Measurements from ENCODE around the gene CHN1.

The CHN1 gene

GRCh38 chr2:175010848-175011254 lies 5.7 kb upstream of the CHN1 start:
- no peak for DNase-seq (ENCODE audit: low read depth)

GRCh38 chr2:175009917-175010621 lies 4.9 kb upstream of the CHN1 start:
- DNase-seq (ENCODE audit: low read depth), result no peak

GRCh38 chr2:175008801-175009495 lies 3.8 kb upstream of the CHN1 start:
- no peak for DNase-seq (ENCODE audit: low read depth)

- DNase-seq (ENCODE audit: low read depth), result no peak
Measured at GRCh38 chr2:175008009-175008408, 2.8 kb upstream of the CHN1 start.

GRCh38 chr2:175007510-175007909 lies 2.3 kb upstream of the CHN1 start:
- DNase-seq (ENCODE audit: low read depth), result no peak

GRCh38 chr2:175006281-175006680 lies 1.1 kb upstream of the CHN1 start:
- DNase-seq (ENCODE audit: low read depth), result no peak

- no peak for DNase-seq (ENCODE audit: low read depth)
Measured at GRCh38 chr2:175005733-175006264, 618 bp upstream of the CHN1 start.

- no peak for DNase-seq (ENCODE audit: low read depth)
Measured at GRCh38 chr2:175004730-175004979, 526 bp downstream of the CHN1 start.

GRCh38 chr2:175003875-175004729 lies 1.1 kb downstream of the CHN1 start:
- DNase-seq (ENCODE audit: low read depth), result no peak

- DNase-seq (ENCODE audit: low read depth), result no peak
Measured at GRCh38 chr2:175002547-175003274, 2.5 kb downstream of the CHN1 start.

GRCh38 chr2:175001566-175001965 lies 3.6 kb downstream of the CHN1 start:
- no peak for DNase-seq (ENCODE audit: low read depth)

- no peak for DNase-seq (ENCODE audit: low read depth)
Measured at GRCh38 chr2:174997110-174997509, 8.1 kb downstream of the CHN1 start.

- DNase-seq (ENCODE audit: low read depth), result no peak
Measured at GRCh38 chr2:174996622-174997021, 8.6 kb downstream of the CHN1 start.

- DNase-seq (ENCODE audit: low read depth), result no peak
Measured at GRCh38 chr2:174994381-174994780, 10.8 kb downstream of the CHN1 start.

GRCh38 chr2:174992886-174993285 lies 12.3 kb downstream of the CHN1 start:
- no peak for DNase-seq (ENCODE audit: low read depth)

- DNase-seq (ENCODE audit: low read depth), result no peak
Measured at GRCh38 chr2:174985614-174986013, 19.6 kb downstream of the CHN1 start.

- no peak for DNase-seq (ENCODE audit: low read depth)
Measured at GRCh38 chr2:174984561-174984960, 20.6 kb downstream of the CHN1 start.

- DNase-seq (ENCODE audit: low read depth), result no peak
Measured at GRCh38 chr2:174981331-174981730, 23.9 kb downstream of the CHN1 start.

GRCh38 chr2:174979996-174980395 lies 25.2 kb downstream of the CHN1 start:
- no peak for DNase-seq (ENCODE audit: low read depth)

- no peak for DNase-seq (ENCODE audit: low read depth)
Measured at GRCh38 chr2:174977364-174977763, 27.8 kb downstream of the CHN1 start.

GRCh38 chr2:174974131-174974530 lies 31.1 kb downstream of the CHN1 start:
- DNase-seq (ENCODE audit: low read depth), result no peak

GRCh38 chr2:174972924-174973323 lies 32.3 kb downstream of the CHN1 start:
- DNase-seq (ENCODE audit: low read depth), result no peak

Data from fibroblast of the conjunctiva (primary cell).